H9 (cell line): ENCODE data around the gene CCS. TPM values are rescaled to one million over a fixed set of nuclear protein-coding genes. Genes with fewer than 3 reads are reported as not detected.

Experiments
- DNase-seq: peaks from one replicate; pipeline ENCODE4 v3.0.0-alpha.2; 2017
- H2AFZ ChIP-seq: one replicate; pipeline ENCODE4 v1.6.1; 2013; ENCODE audit warnings: mild to moderate bottlenecking, low read length, control low read depth, moderate library complexity
- H2AK5ac ChIP-seq: 2 replicates; pipeline ENCODE4 v1.6.1; 2013; ENCODE audit warnings: low read length, control low read depth, mixed read lengths; ENCODE audit not compliant: insufficient read length
- H2BK120ac ChIP-seq: one replicate; pipeline ENCODE4 v1.6.1; 2013; ENCODE audit warnings: low read depth, mild to moderate bottlenecking, low read length, control low read depth, inconsistent platforms; ENCODE audit not compliant: poor library complexity, severe bottlenecking
- H2BK12ac ChIP-seq: 2 replicates; pipeline ENCODE4 v1.6.1; 2013; ENCODE audit warnings: low read length, control low read depth, mixed read lengths, low read depth; ENCODE audit not compliant: insufficient read length
- H2BK15ac ChIP-seq: 2 replicates; pipeline ENCODE4 v1.6.1; 2013; ENCODE audit warnings: low read depth, low read length, control low read depth
- H2BK20ac ChIP-seq: one replicate; pipeline ENCODE4 v1.6.1; 2013; ENCODE audit warnings: low read depth, mild to moderate bottlenecking, low read length, control low read depth, inconsistent platforms; ENCODE audit not compliant: poor library complexity, severe bottlenecking
- H2BK5ac ChIP-seq: 2 replicates; pipeline ENCODE4 v1.6.1; 2013; ENCODE audit warnings: low read length, control low read depth, mixed read lengths; ENCODE audit not compliant: insufficient read length
- H3K14ac ChIP-seq: 2 replicates; pipeline ENCODE4 v1.6.1; 2013; ENCODE audit warnings: low read length, control low read depth; ENCODE audit not compliant: insufficient read depth
- H3K18ac ChIP-seq: 2 replicates; pipeline ENCODE4 v1.6.1; 2013; ENCODE audit warnings: low read depth, mild to moderate bottlenecking, mixed read lengths, low read length, control low read depth; ENCODE audit not compliant: insufficient read length
- H3K23ac ChIP-seq: 2 replicates; pipeline ENCODE4 v1.6.1; 2013; ENCODE audit warnings: low read length, control low read depth, mixed read lengths, low read depth; ENCODE audit not compliant: insufficient read length
- H3K23me2 ChIP-seq: 2 replicates; pipeline ENCODE4 v1.6.1; 2013; ENCODE audit warnings: low read depth, mild to moderate bottlenecking, mixed read lengths, low read length, control low read depth; ENCODE audit not compliant: insufficient read length, poor library complexity, severe bottlenecking
- H3K27ac ChIP-seq: 2 replicates; pipeline ENCODE4 v1.5.1; 2013; ENCODE audit warnings: low read length, control low read depth, mixed read lengths, low read depth; ENCODE audit not compliant: insufficient read length
- H3K27me3 ChIP-seq: 2 replicates; pipeline ENCODE4 v1.6.1; 2013; ENCODE audit warnings: low read length, control low read depth, inconsistent platforms; ENCODE audit not compliant: insufficient read depth
- H3K4ac ChIP-seq: 2 replicates; pipeline ENCODE4 v1.6.1; 2013; ENCODE audit warnings: low read depth, mild to moderate bottlenecking, control low read depth, inconsistent platforms, low read length, moderate library complexity
- H3K4me1 ChIP-seq: 2 replicates; pipeline ENCODE4 v1.6.1; 2013; ENCODE audit warnings: low read length, control low read depth, inconsistent platforms; ENCODE audit not compliant: insufficient read depth
- H3K4me2 ChIP-seq: 2 replicates; pipeline ENCODE4 v1.6.1; 2013; ENCODE audit warnings: low read length, control low read depth, mixed read lengths; ENCODE audit not compliant: insufficient read length, insufficient read depth
- H3K56ac ChIP-seq: 2 replicates; pipeline ENCODE4 v1.6.1; 2013; ENCODE audit warnings: low read depth, mild to moderate bottlenecking, mixed read lengths, low read length, control low read depth; ENCODE audit not compliant: insufficient read length
- H3K79me1 ChIP-seq: 2 replicates; pipeline ENCODE4 v1.6.1; 2013; ENCODE audit warnings: low read depth, mild to moderate bottlenecking, moderate library complexity, low read length, control low read depth, inconsistent platforms; ENCODE audit not compliant: insufficient read depth, poor library complexity, severe bottlenecking
- H3K79me2 ChIP-seq: 2 replicates; pipeline ENCODE4 v1.6.1; 2013; ENCODE audit warnings: low read length, control low read depth, inconsistent platforms; ENCODE audit not compliant: insufficient read depth
- H3K9ac ChIP-seq: 2 replicates; pipeline ENCODE4 v1.6.1; 2013; ENCODE audit warnings: low read length, control low read depth, mixed read lengths; ENCODE audit not compliant: insufficient read length; ENCODE audit errors: extremely low read depth
- H3K9me3 ChIP-seq: one replicate; pipeline ENCODE4 v1.6.1; 2013; ENCODE audit warnings: low read depth, low read length, inconsistent platforms; ENCODE audit not compliant: control insufficient read depth
- H3T11ph ChIP-seq: one replicate; pipeline ENCODE4 v1.6.1; 2013; ENCODE audit warnings: mild to moderate bottlenecking, low read length, control low read depth, inconsistent platforms
- H4K20me1 ChIP-seq: one replicate; pipeline ENCODE4 v1.6.1; 2013; ENCODE audit not compliant: control insufficient read depth, insufficient read length, insufficient read depth
- H4K5ac ChIP-seq: 2 replicates; pipeline ENCODE4 v1.6.1; 2013; ENCODE audit warnings: low read depth, mild to moderate bottlenecking, mixed read lengths, low read length, control low read depth; ENCODE audit not compliant: insufficient read length
- H4K8ac ChIP-seq: replicated peaks from 2 replicates; pipeline ENCODE4 v1.6.1; 2013; ENCODE audit warnings: low read length, control low read depth, mixed read lengths, low read depth; ENCODE audit not compliant: insufficient read length
- H4K91ac ChIP-seq: 2 replicates; pipeline ENCODE4 v1.6.1; 2013; ENCODE audit warnings: low read depth, mild to moderate bottlenecking, moderate library complexity, mixed read lengths, low read length, control low read depth; ENCODE audit not compliant: insufficient read length
- H3K27ac Mint-ChIP-seq, 3 experiments: 2 replicates in 2 of 3; 3 replicates in 1 of 3; pipeline ENCODE4 v1.8.0; 2020 to 2021; ENCODE audit warnings: mixed read lengths in 3 of 3, mild to moderate bottlenecking in 1 of 3, moderate library complexity in 1 of 3
- H3K27me3 Mint-ChIP-seq: 2 replicates; pipeline ENCODE4 v1.8.0; 2021; ENCODE audit warnings: low read depth, mild to moderate bottlenecking, moderate library complexity, mixed read lengths
- H3K36me3 Mint-ChIP-seq, 3 experiments: 2 replicates in 2 of 3; 3 replicates in 1 of 3; pipeline ENCODE4 v1.8.0; 2020 to 2021; ENCODE audit warnings: low read depth in 3 of 3, mixed read lengths in 3 of 3; ENCODE audit not compliant: insufficient read depth in 1 of 3
- H3K4me1 Mint-ChIP-seq, 2 experiments: 2 replicates each; pipeline ENCODE4 v1.8.0; 2020; ENCODE audit warnings: mixed read lengths in 2 of 2
- H3K4me3 Mint-ChIP-seq, 2 experiments: 2 replicates in 1 of 2; 3 replicates in 1 of 2; pipeline ENCODE4 v1.8.0; 2020 to 2021; ENCODE audit warnings: mild to moderate bottlenecking in 2 of 2, mixed read lengths in 2 of 2, moderate library complexity in 1 of 2
- H3K9me3 Mint-ChIP-seq, 2 experiments: 2 replicates in 1 of 2; 3 replicates in 1 of 2; pipeline ENCODE4 v1.8.0; 2020; ENCODE audit warnings: mild to moderate bottlenecking in 2 of 2, mixed read lengths in 2 of 2, moderate library complexity in 1 of 2
- WGBS: extraction: QIAGEN DNeasy Blood & Tissue Kit; methylation state at CpG from one replicate; pipeline ENCODE4 v1.1.7; 2013; ENCODE audit warnings: missing lambda C conversion rate, low lambda C conversion rate, mixed read lengths; ENCODE audit not compliant: insufficient read length; ENCODE audit errors: extremely low coverage; 5-methylcytosine and 5-hydroxymethylcytosine counted together
- total RNA-seq: library from RNA; stranded (reverse); gene quantifications from 2 replicates; pipeline ENCODE4 v1.2.1, GENCODE V29; 2021
- TF ChIP-seq, protein P1 (sequence below): fragments of 200-600 bp; sonication (generic); conservative IDR thresholded peaks from 3 replicates; pipeline ENCODE4 v1.8.0; 2021; ENCODE audit warnings: antibody characterized with exemption, mild to moderate bottlenecking

The CCS gene
- total RNA-seq, 1 experiment from 2014 or later: 61.1 TPM

DNA sequence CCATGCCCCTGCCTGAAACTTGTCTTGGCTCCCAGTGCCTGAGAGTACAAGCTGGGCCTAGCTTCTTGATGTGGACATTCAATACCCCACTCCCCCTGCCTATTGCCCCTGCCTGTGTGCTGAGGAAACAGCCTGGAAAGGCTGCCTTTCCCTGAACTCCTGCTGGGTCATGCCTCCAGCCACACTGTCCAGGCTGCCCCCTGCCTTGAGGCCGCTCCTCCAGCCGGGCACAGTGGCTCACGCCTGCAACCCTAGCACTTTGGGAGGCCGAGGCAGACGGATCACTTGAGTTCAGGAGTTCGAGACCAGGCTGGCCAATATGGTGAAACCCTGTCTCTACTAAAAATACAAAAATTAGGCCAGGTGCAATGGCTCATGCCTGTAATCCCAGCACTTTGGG, 10.1 kb downstream of the CCS start:
- Histone ChIP-seq H3K79me1 (no peaks in the 10 kb centered on the region), H3T11ph (no peak overlapping the region), H2AFZ (no peak overlapping the region), H3K4ac (no peak overlapping the region), H3K4me1 (no peaks in the 10 kb centered on the region), H2BK120ac (no peak overlapping the region), H4K5ac (no peak overlapping the region), H4K8ac (no peak overlapping the region), H4K20me1 (no peaks in the 10 kb centered on the region), H2BK5ac (no peak overlapping the region), H3K9me3 (no peaks in the 10 kb centered on the region), H3K23me2 (no peaks in the 10 kb centered on the region), H3K79me2 (no peaks in the 10 kb centered on the region), H3K9ac (no peak overlapping the region), H3K23ac (no peak overlapping the region), H2BK20ac (no peak overlapping the region), H2AK5ac (no peak overlapping the region), H2BK15ac (no peak overlapping the region), H4K91ac (no peak overlapping the region), H3K27ac (no peak overlapping the region), H3K27me3 (no peaks in the 10 kb centered on the region), H3K4me2 (no peak overlapping the region), H3K14ac (no peak overlapping the region), H3K18ac (no peak overlapping the region), H2BK12ac (no peak overlapping the region), H3K56ac (no peak overlapping the region)
- WGBS: no CpG with 5 or more reads among the region's 6 CpGs
- TF ChIP-seq, protein P1, sequence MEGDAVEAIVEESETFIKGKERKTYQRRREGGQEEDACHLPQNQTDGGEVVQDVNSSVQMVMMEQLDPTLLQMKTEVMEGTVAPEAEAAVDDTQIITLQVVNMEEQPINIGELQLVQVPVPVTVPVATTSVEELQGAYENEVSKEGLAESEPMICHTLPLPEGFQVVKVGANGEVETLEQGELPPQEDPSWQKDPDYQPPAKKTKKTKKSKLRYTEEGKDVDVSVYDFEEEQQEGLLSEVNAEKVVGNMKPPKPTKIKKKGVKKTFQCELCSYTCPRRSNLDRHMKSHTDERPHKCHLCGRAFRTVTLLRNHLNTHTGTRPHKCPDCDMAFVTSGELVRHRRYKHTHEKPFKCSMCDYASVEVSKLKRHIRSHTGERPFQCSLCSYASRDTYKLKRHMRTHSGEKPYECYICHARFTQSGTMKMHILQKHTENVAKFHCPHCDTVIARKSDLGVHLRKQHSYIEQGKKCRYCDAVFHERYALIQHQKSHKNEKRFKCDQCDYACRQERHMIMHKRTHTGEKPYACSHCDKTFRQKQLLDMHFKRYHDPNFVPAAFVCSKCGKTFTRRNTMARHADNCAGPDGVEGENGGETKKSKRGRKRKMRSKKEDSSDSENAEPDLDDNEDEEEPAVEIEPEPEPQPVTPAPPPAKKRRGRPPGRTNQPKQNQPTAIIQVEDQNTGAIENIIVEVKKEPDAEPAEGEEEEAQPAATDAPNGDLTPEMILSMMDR: no peak
- H3K9me3 Mint-ChIP-seq: no peaks in the 10 kb centered on the region
- no peak overlapping the region for H3K4me3 Mint-ChIP-seq
- no peaks in the 10 kb centered on the region for H3K4me1 Mint-ChIP-seq
- peak overlapping the region in 1 of 3 experiments; percentile 75; a peak in 1 of 7 replicates for H3K27ac Mint-ChIP-seq
- DNase-seq: no peak
- peaks cover 2 to 77% (median 56%) of the 10 kb centered on the region in 3 experiments; a peak in 6 of 7 replicates for H3K36me3 Mint-ChIP-seq
- H3K27me3 Mint-ChIP-seq: no peaks in the 10 kb centered on the region
